GM06990 (cell line): Measurements from ENCODE around the gene MAP2.

ENCODE experiments used
- DNase-seq: peaks from one replicate; pipeline ENCODE4 v3.0.0-alpha.2; 2011; ENCODE audit not compliant: insufficient read length; ENCODE audit errors: extremely low read depth
- H3K27me3 ChIP-seq: replicated peaks from 2 replicates; pipeline ENCODE4 v1.6.0; 2011; ENCODE audit warnings: low read length; ENCODE audit not compliant: control insufficient read depth, insufficient read depth
- H3K36me3 ChIP-seq: 2 replicates; pipeline ENCODE4 v1.5.1; 2011; ENCODE audit warnings: low read length; ENCODE audit not compliant: control insufficient read depth, insufficient read depth
- H3K4me3 ChIP-seq: replicated peaks from 2 replicates; pipeline ENCODE4 v1.5.1; 2011; ENCODE audit warnings: low read depth, mild to moderate bottlenecking, control low read depth, low read length
- TF ChIP-seq, protein P1 (sequence below): IDR thresholded peaks from 2 replicates; pipeline ENCODE4 v1.5.1; 2011; ENCODE audit warnings: low read length, control low read depth, mild to moderate bottlenecking, inconsistent platforms; ENCODE audit not compliant: insufficient read depth, poor library complexity, severe bottlenecking

The MAP2 gene

DNA sequence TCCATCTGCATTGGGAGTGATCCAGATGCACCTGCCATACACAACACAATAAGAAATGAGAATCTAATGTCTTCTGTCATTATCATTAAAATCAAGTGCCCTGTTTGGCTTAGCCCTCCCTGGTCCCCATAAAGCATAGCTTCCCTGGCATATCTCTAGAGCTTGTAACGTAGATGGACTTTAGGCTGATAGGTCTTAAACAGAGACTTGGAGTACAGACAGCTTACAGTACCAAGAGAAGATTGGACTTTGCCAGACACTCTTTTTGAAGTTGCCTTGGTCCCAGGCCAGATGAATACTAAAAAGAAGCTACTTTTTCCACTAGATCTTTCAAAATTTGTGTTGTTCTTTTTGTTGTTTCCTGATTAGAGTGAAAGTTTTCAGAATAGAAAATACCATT, 261.5 kb downstream of the MAP2 start:
- Histone ChIP-seq H3K4me3 (no peak overlapping the region), H3K27me3 (no peaks in the 10 kb centered on the region; the same call in 1 of the 2 replicates), H3K36me3 (no peaks in the 10 kb centered on the region)
- no peak for DNase-seq
- TF ChIP-seq, protein P1, sequence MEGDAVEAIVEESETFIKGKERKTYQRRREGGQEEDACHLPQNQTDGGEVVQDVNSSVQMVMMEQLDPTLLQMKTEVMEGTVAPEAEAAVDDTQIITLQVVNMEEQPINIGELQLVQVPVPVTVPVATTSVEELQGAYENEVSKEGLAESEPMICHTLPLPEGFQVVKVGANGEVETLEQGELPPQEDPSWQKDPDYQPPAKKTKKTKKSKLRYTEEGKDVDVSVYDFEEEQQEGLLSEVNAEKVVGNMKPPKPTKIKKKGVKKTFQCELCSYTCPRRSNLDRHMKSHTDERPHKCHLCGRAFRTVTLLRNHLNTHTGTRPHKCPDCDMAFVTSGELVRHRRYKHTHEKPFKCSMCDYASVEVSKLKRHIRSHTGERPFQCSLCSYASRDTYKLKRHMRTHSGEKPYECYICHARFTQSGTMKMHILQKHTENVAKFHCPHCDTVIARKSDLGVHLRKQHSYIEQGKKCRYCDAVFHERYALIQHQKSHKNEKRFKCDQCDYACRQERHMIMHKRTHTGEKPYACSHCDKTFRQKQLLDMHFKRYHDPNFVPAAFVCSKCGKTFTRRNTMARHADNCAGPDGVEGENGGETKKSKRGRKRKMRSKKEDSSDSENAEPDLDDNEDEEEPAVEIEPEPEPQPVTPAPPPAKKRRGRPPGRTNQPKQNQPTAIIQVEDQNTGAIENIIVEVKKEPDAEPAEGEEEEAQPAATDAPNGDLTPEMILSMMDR = no peak

DNA sequence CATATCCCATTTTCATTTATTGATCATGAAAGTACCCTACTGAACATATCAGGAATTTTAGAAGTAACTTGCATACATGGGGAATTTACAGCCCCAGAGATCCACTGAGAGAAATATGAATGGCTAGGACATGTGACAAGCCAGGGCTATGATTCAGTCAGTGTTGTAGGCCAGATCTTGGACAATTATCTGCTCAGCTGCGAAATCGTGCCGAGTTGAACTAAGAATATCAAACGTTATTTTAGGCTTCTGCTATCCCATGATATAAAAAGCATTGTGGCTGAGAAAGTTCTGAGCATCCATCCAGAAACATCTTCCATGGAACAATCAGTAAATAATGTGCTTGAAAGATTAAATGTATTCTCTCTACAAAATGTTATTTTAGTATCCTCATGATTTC, 262.1 kb downstream of the MAP2 start:
- H3K36me3 ChIP-seq = no peaks in the 10 kb centered on the region
- TF ChIP-seq, protein P1 = no peak
- no peak overlapping the region for H3K4me3 ChIP-seq
- no peak for DNase-seq
- no peaks in the 10 kb centered on the region; the same call in 1 of the 2 replicates for H3K27me3 ChIP-seq

DNA sequence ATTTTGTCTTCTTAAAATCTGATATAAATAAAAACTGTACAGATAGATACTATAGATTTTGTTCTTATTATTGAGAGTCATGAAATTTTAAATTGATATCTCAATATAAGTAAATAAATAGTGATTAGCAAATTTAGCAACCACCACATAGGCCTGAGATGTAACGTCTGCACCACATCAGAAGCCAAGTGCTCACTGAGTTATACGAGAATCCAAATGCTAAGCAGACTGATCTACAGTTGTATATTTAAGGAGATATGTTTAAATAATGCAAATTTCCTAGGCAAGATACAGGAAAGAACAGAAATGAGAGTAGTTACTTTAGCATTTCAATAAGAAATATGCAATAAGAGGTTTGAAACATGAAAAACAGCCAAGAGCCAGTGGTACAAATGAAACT, 262.6 kb downstream of the MAP2 start:
- TF ChIP-seq, protein P1 = no peak
- H3K27me3 ChIP-seq = no peaks in the 10 kb centered on the region; the same call in 1 of the 2 replicates
- no peak for DNase-seq
- no peak overlapping the region for H3K4me3 ChIP-seq
- H3K36me3 ChIP-seq = no peaks in the 10 kb centered on the region

DNA sequence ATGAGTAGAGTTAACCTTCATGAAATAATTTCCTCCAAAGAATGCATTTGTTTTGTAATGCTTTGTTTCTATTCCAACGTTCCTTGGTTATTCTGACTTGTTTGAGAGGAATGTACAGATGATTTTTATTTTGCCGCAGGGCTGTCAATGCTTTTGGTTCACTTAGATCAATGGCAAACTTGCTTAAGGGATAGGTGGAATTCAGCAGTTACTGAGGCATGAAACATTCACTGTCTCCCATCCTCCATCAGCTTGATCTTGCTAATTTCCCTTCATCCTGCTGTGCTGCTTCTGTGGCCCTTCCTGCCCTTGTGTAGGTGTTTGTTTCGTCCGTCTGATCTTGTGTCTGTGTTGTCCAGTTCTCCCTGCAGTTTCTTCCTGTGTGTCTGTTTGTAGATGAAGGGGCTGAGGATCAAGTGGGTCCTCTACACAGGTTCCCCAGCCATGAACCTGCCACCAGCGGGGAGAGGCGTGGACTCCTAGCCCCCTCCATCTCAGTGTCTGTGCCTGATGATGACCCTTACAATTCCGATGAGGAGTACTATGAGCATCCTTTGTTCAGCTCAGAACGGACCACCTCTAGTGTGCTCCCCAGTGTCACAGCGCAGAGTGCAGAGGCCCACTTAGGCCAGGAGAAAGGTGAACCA, 263.6 kb downstream of the MAP2 start:
- Histone ChIP-seq H3K4me3 (no peak overlapping the region), H3K27me3 (no peaks in the 10 kb centered on the region; the same call in 1 of the 2 replicates), H3K36me3 (no peaks in the 10 kb centered on the region)
- TF ChIP-seq, protein P1 = no peak
- no peak for DNase-seq

DNA sequence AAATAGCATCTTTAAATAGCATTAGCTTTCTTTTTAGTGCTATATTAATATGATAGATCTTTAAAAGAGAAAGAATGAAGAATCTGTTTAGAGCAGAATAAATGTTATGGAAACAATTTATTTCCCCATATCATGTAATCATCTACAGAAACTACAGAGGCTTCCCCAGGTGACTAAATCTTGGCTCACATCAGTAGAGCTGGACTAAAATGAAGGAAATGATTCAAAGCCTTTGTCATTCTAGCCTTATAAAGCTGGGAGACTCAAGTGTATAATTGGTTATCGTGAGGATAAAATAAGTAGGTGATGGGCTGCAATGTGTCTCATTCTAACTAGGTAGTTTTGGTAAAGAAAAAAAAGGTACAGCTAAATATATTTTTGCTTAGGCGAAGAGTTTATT, 264.5 kb downstream of the MAP2 start:
- no peak for DNase-seq
- no peaks in the 10 kb centered on the region for H3K36me3 ChIP-seq
- TF ChIP-seq, protein P1 = no peak
- H3K4me3 ChIP-seq = no peak overlapping the region
- no peaks in the 10 kb centered on the region for H3K27me3 ChIP-seq

DNA sequence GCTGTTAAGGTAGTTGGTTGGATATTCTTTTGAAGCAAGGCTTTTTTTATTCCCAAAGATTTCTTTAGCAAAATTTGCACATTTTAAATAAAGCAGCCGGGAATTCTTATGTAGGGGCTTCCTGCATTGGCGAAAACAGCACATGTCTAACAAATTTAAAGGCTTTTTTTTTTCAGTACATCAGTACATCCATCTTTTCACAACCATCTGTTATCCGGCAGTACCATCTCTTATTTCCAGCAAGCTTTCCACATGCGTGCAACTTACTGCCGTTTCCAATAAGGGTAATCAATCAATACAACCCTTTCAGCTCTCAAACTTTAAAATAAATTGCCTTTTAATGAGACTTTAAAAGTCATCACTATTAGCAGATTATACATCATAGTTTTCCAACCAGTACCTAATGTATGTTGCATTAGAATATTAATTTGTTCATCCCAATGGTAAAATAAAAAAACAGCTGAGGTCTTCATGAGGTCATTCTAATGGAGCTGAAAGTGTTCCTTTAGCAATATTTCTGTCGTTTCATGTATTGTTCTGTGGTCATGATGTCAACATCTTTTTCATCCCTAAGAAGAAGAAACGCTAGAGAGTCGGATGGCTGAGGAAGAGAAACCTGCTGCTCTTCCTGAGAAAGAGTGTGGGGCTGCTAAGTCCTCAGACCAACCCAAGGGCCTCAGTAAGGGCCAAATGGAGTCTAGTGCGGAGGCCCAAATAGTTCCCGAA, 266.3 kb downstream of the MAP2 start:
- Histone ChIP-seq H3K36me3 (no peaks in the 10 kb centered on the region), H3K27me3 (no peaks in the 10 kb centered on the region), H3K4me3 (no peak overlapping the region)
- TF ChIP-seq, protein P1 = no peak
- DNase-seq = no peak
